H1 (cell line): ENCODE measurements around the gene PRR22. TPM values are rescaled to one million over a fixed set of nuclear protein-coding genes. Genes with fewer than 3 reads are reported as not detected.

ENCODE experiments used
- CTCF ChIA-PET: fragments of 300-600 bp; sonication (Branson Sonifier 250); formaldehyde crosslinking; loops from one replicate; lab custom pipeline; 2021; ENCODE audit not compliant: partially characterized antibody; lab: Charles Lee
- POLR2A ChIA-PET: fragments of 300-600 bp; sonication (Branson Sonifier 250); formaldehyde crosslinking; loops from one replicate; lab custom pipeline; 2021; ENCODE audit warnings: inconsistent platforms; ENCODE audit not compliant: partially characterized antibody; lab: Charles Lee
- DNase-seq, 2 experiments: peaks; one replicate each; pipeline versions ENCODE4 v3.0.0 to v3.0.0-alpha.2; 2010 to 2022; ENCODE audit warnings: low spot score in 2 of 2, low read depth in 1 of 2, mixed read lengths in 1 of 2
- FAIRE-seq: peaks from 2 replicates; lab custom pipeline; 2011; peaks lifted over from hg19 to GRCh38; lab: Jason Lieb, UNC
- H2AFZ ChIP-seq: 2 replicates; pipeline ENCODE4 v1.8.1; 2012; ENCODE audit warnings: low read length, inconsistent platforms
- H2AK5ac ChIP-seq: 2 replicates; pipeline ENCODE4 v1.6.1; 2013; ENCODE audit warnings: low read depth, low read length
- H2BK120ac ChIP-seq: replicated peaks from 2 replicates; pipeline ENCODE3; 2013; ENCODE audit warnings: low read depth, low read length, inconsistent platforms
- H2BK12ac ChIP-seq: 2 replicates; pipeline ENCODE4 v1.6.1; 2013; ENCODE audit warnings: low read depth, low read length
- H2BK15ac ChIP-seq: 2 replicates; pipeline ENCODE4 v1.6.1; 2013; ENCODE audit warnings: low read length
- H2BK20ac ChIP-seq: 2 replicates; pipeline ENCODE4 v1.6.1; 2013; ENCODE audit warnings: low read length
- H2BK5ac ChIP-seq: 2 replicates; pipeline ENCODE4 v1.6.1; 2013; ENCODE audit warnings: low read depth, low read length
- H3K14ac ChIP-seq: 2 replicates; pipeline ENCODE4 v1.6.1; 2013; ENCODE audit warnings: inconsistent platforms; ENCODE audit not compliant: insufficient read length
- H3K18ac ChIP-seq: 2 replicates; pipeline ENCODE4 v1.6.1; 2013; ENCODE audit warnings: low read length; ENCODE audit errors: extremely low read depth
- H3K23ac ChIP-seq: 2 replicates; pipeline ENCODE4 v1.6.1; 2013; ENCODE audit warnings: inconsistent platforms; ENCODE audit not compliant: insufficient read length
- H3K23me2 ChIP-seq: 2 replicates; pipeline ENCODE4 v1.6.1; 2013; ENCODE audit warnings: low read depth, low read length
- H3K27ac ChIP-seq: 2 replicates; pipeline ENCODE4 v1.6.1; 2011; ENCODE audit warnings: low read depth, low read length, inconsistent platforms
- H3K27me3 ChIP-seq, 4 experiments: replicated peaks in 1 of 4; 1 replicate in 1 of 4; 2 replicates in 3 of 4; pipeline versions ENCODE4 v1.6.1 to v1.8.1; 2011 to 2013; ENCODE audit warnings: low read length in 3 of 4, mild to moderate bottlenecking in 3 of 4, inconsistent platforms in 2 of 4, mixed read lengths in 2 of 4, moderate library complexity in 1 of 4; ENCODE audit not compliant: control insufficient read depth in 3 of 4, insufficient read depth in 3 of 4; ENCODE audit errors: extremely low read depth in 1 of 4
- H3K36me3 ChIP-seq, 4 experiments: 2 replicates each; pipeline versions ENCODE4 v1.6.1 to v1.8.1; 2011 to 2013; ENCODE audit warnings: mild to moderate bottlenecking in 4 of 4, low read length in 3 of 4, moderate library complexity in 2 of 4, control low read depth in 1 of 4, inconsistent platforms in 1 of 4; ENCODE audit not compliant: insufficient read depth in 4 of 4, control insufficient read depth in 2 of 4
- H3K4ac ChIP-seq: replicated peaks from 2 replicates; pipeline ENCODE3; 2013; ENCODE audit warnings: low read length, low read depth, mixed read lengths, inconsistent platforms; ENCODE audit not compliant: insufficient read length
- H3K4me1 ChIP-seq, 4 experiments: replicated peaks in 1 of 4; 1 replicate in 1 of 4; 2 replicates in 3 of 4; pipeline versions ENCODE4 v1.6.1 to v1.8.1; 2011 to 2013; ENCODE audit warnings: low read length in 3 of 4, inconsistent platforms in 2 of 4, mixed read lengths in 1 of 4; ENCODE audit not compliant: insufficient read depth in 4 of 4, control insufficient read depth in 3 of 4
- H3K4me2 ChIP-seq, 2 experiments: 2 replicates each; pipeline versions ENCODE4 v1.6.1 to v1.8.1; 2011 to 2013; ENCODE audit warnings: low read depth in 2 of 2, low read length in 2 of 2, control low read depth in 1 of 2, inconsistent platforms in 1 of 2, mild to moderate bottlenecking in 1 of 2; ENCODE audit not compliant: insufficient read depth in 1 of 2
- H3K4me3 ChIP-seq, 4 experiments: fragments of 200-600, 300-600 bp in 1 of 4; sonication (generic), shearing (Covaris generic), sonication (Bioruptor Twin) in 1 of 4; 2 replicates each; pipeline versions ENCODE4 v1.5.1 to v1.8.1; 2011 to 2016; ENCODE audit warnings: low read length in 4 of 4, low read depth in 3 of 4, control low read depth in 2 of 4, inconsistent platforms in 2 of 4, mild to moderate bottlenecking in 2 of 4, mixed read lengths in 1 of 4, moderate library complexity in 1 of 4; ENCODE audit not compliant: insufficient read depth in 2 of 4; ENCODE audit errors: extremely low read depth in 1 of 4
- H3K56ac ChIP-seq: replicated peaks from 2 replicates; pipeline ENCODE3; 2013; ENCODE audit warnings: low read depth, mild to moderate bottlenecking, mixed read lengths, low read length, inconsistent platforms; ENCODE audit not compliant: insufficient read length
- H3K79me1 ChIP-seq: 2 replicates; pipeline ENCODE4 v1.6.1; 2013; ENCODE audit warnings: low read depth, low read length, control low read depth
- H3K79me2 ChIP-seq, 2 experiments: 2 replicates each; pipeline versions ENCODE4 v1.6.1 to v1.8.1; 2012 to 2013; ENCODE audit warnings: low read length in 2 of 2, mild to moderate bottlenecking in 2 of 2, inconsistent platforms in 1 of 2; ENCODE audit not compliant: insufficient read depth in 2 of 2, control insufficient read depth in 1 of 2
- H3K9ac ChIP-seq, 4 experiments: replicated peaks in 1 of 4; 1 replicate in 1 of 4; 2 replicates in 3 of 4; pipeline versions ENCODE4 v1.6.1 to v1.8.1; 2011 to 2013; ENCODE audit warnings: low read depth in 3 of 4, low read length in 3 of 4, control low read depth in 2 of 4, mild to moderate bottlenecking in 2 of 4, moderate library complexity in 2 of 4, inconsistent platforms in 1 of 4; ENCODE audit errors: extremely low read depth in 1 of 4
- H3K9me3 ChIP-seq, 2 experiments: 2 replicates each; pipeline versions ENCODE4 v1.6.1 to v1.8.1; 2012 to 2013; ENCODE audit warnings: mild to moderate bottlenecking in 2 of 2, moderate library complexity in 2 of 2, control low read depth in 1 of 2, inconsistent platforms in 1 of 2, low read depth in 1 of 2, low read length in 1 of 2, mixed read lengths in 1 of 2; ENCODE audit not compliant: insufficient read depth in 2 of 2
- H4K20me1 ChIP-seq, 2 experiments: replicated peaks in 1 of 2; 2 replicates each; pipeline versions ENCODE3 to v1.8.1; 2011 to 2013; ENCODE audit warnings: inconsistent platforms in 2 of 2, low read length in 2 of 2, mild to moderate bottlenecking in 1 of 2; ENCODE audit not compliant: insufficient read depth in 2 of 2, control insufficient read depth in 1 of 2
- H4K5ac ChIP-seq: 2 replicates; pipeline ENCODE4 v1.6.1; 2013; ENCODE audit warnings: low read length, low read depth, mixed read lengths, inconsistent platforms; ENCODE audit not compliant: insufficient read length
- H4K8ac ChIP-seq: 2 replicates; pipeline ENCODE4 v1.8.0; 2013; ENCODE audit warnings: mild to moderate bottlenecking, moderate library complexity, low read length, inconsistent platforms; ENCODE audit not compliant: insufficient read depth; ENCODE audit errors: extremely low read depth
- H4K91ac ChIP-seq: replicated peaks from 2 replicates; pipeline ENCODE3; 2013; ENCODE audit warnings: low read length, mixed read lengths, inconsistent platforms; ENCODE audit not compliant: insufficient read length
- ASH2L ChIP-seq: fragments of 200-600, 300-600 bp; sonication (generic); IDR thresholded peaks from one replicate; pipeline ENCODE4 v1.7.1; 2017; ENCODE audit warnings: low read length
- BRCA1 ChIP-seq: IDR thresholded peaks from 2 replicates; pipeline ENCODE4 v1.6.1; 2012; ENCODE audit warnings: low read depth, low read length, improper control_type of control experiment
- CBX5 ChIP-seq: fragments of 300-800, 300-1000 bp; sonication (generic); IDR thresholded peaks from 2 replicates; pipeline ENCODE4 v1.7.1; 2016; ENCODE audit warnings: antibody characterized with exemption, low read length, low read depth
- EP300 ChIP-seq, 2 experiments: IDR thresholded peaks; 1 replicate in 1 of 2; 2 replicates in 1 of 2; pipeline ENCODE4 v1.6.1; 2011 to 2012; ENCODE audit warnings: low read depth in 2 of 2, low read length in 2 of 2, mild to moderate bottlenecking in 2 of 2, borderline replicate concordance in 1 of 2, inconsistent platforms in 1 of 2, moderate library complexity in 1 of 2
- EZH2 ChIP-seq: fragments of 200-600 bp; sonication (generic); IDR thresholded peaks from 2 replicates; pipeline ENCODE4 v1.7.1; 2012; ENCODE audit warnings: low read depth, mild to moderate bottlenecking, moderate library complexity, low read length, inconsistent platforms; ENCODE audit not compliant: severe bottlenecking
- GABPA ChIP-seq: IDR thresholded peaks from 2 replicates; pipeline ENCODE4 v1.6.1; 2011; ENCODE audit warnings: mild to moderate bottlenecking, low read length, moderate library complexity, borderline replicate concordance; ENCODE audit not compliant: insufficient read depth
- HDAC6 ChIP-seq: IDR thresholded peaks from one replicate; pipeline ENCODE4 v1.7.1; 2012; ENCODE audit warnings: low read depth, mild to moderate bottlenecking, inconsistent platforms, low read length, moderate library complexity
- KDM1A ChIP-seq: fragments of 200-600, 300-600 bp; sonication (generic); IDR thresholded peaks from 2 replicates; pipeline ENCODE4 v1.7.1; 2016; ENCODE audit warnings: mild to moderate bottlenecking, low read length, borderline replicate concordance
- RXRA ChIP-seq: IDR thresholded peaks from 2 replicates; pipeline ENCODE4 v1.6.1; 2011; ENCODE audit warnings: low read depth, mild to moderate bottlenecking, low read length, moderate library complexity; ENCODE audit not compliant: insufficient read depth
- SRF ChIP-seq: IDR thresholded peaks from 2 replicates; pipeline ENCODE4 v1.6.1; 2011; ENCODE audit warnings: mild to moderate bottlenecking, low read depth, low read length, moderate library complexity
- WGBS, 2 experiments: shearing (Covaris generic) in 1 of 2; methylation state at CpG; one replicate each; pipeline versions ENCODE4 v1.1.6 to v1.1.7; 2013 to 2015; ENCODE audit warnings: low lambda C conversion rate in 2 of 2, mixed read lengths in 2 of 2, inconsistent platforms in 1 of 2, low coverage in 1 of 2, missing lambda C conversion rate in 1 of 2; ENCODE audit not compliant: insufficient replicate concordance in 2 of 2, insufficient coverage in 1 of 2, insufficient read length in 1 of 2; ENCODE audit errors: extremely low coverage in 1 of 2, missing lambda C conversion rate in 1 of 2; 5-methylcytosine and 5-hydroxymethylcytosine counted together
- polyA plus RNA-seq, 7 experiments: library from polyadenylated mRNA; depleted of rRNA in 3 of 7; stranded (reverse) in 5 of 7; unstranded in 2 of 7; fragments of >200 nt in 5 of 7; fragments of 200-250 nt in 2 of 7; gene quantifications; 1 replicate in 5 of 7; 2 replicates in 1 of 7; 4 replicates in 1 of 7; pipeline versions ENCODE4 v1.2.1 to v1.2.3, GENCODE V29; 2011 to 2013; ENCODE audit warnings: missing spikeins in 2 of 7, mixed read lengths in 2 of 7
- total RNA-seq: library from RNA; stranded (reverse); fragmentation: NEBNext Ultra II Directional; extraction: Animal tissue kit (Norgen Biotek cat#: 25700); gene quantifications from 2 replicates; pipeline ENCODE4 v1.2.1, GENCODE V29; 2021

PRR22 gene
- total and polyA plus RNA-seq, 2 of the 8 experiments (the other 6 are each of a cell fraction or from before 2014, with no cell fraction given), result 1.9 to 2.1 TPM

DNA sequence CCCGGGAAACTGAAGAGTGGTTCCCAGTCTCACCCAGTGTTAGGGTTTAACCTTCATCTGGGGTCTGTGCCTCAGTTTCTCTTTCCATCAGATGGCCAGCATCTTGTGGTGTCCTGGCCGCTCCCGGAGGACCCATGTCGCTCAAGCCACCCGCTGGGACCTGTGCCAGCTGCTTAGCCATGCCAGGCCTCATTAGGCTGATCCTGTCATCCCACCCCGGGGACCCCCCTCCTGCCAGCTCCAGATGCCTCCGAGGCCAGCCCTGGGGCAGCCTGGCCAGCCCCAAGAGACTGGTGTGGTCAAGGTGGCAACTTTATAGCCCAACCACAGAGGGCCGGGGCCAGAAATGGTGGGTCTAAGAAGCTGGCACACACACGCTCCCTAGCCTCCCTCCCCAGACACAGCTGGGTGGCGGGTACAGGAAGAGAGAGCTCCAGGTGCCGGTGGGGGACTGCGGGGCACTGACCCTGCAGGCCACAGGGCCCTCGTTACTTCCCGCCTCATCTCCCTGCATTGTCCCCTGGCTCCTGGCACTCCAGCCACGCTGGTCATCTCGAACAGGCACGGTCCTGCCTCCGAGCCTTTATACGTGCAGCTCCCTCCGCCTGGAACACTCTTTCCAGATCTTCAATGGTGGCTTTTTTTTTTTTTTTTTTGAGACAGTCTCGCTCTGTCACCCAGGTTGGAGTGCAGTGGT lies 23.7 kb upstream of the PRR22 start:
- no peak for TF ChIP-seq ASH2L
- TF ChIP-seq KDM1A, result no peak
- no peak for TF ChIP-seq RXRA
- no peak for TF ChIP-seq EZH2
- TF ChIP-seq HDAC6, result no peak
- no peak for TF ChIP-seq EP300 (IDR thresholded peaks at IDR 0.05; ENCODE audit: borderline replicate concordance in 1 of 2, low read depth in 2 of 2, low read length in 2 of 2)
- TF ChIP-seq CBX5, result no peak
- no peak for TF ChIP-seq BRCA1
- no peak for TF ChIP-seq GABPA
- TF ChIP-seq SRF, result no peak
- H2AFZ ChIP-seq, result no peak overlapping the region
- 96% methylated on average over 15 of the region's 21 CpGs; no CpG with 5 or more reads in 1 of the 2 experiments for WGBS, 2 experiments
- H3K23me2 ChIP-seq, result peaks cover 4% of the 10 kb centered on the region; the same call in 1 of the 2 replicates
- H2BK5ac ChIP-seq, result no peak overlapping the region
- H3K9ac ChIP-seq, result no peak overlapping the region
- no peak for FAIRE-seq
- peaks cover 0 to 6% of the 10 kb centered on the region in 2 experiments for H4K20me1 ChIP-seq
- peaks cover 4% of the 10 kb centered on the region; the same call in 1 of the 2 replicates for H3K79me1 ChIP-seq
- no peak overlapping the region for H2BK15ac ChIP-seq
- no peaks in the 10 kb centered on the region; a peak in 1 of 4 replicates for H3K79me2 ChIP-seq
- H2BK120ac ChIP-seq, result no peak overlapping the region
- H3K27ac ChIP-seq, result no peak overlapping the region
- ChIA-PET POLR2A (interaction anchor here (1.0 to 2.5 kb wide), 4 partner anchors 15 to 214 kb away, joined by 3 to 6 read pairs (median 4); no protein-coding TSS in a partner anchor), CTCF (interaction anchor here (0.5 to 4.5 kb wide), 13 partner anchors 15 to 1572 kb away, joined by 3 to 32 read pairs (median 3); no protein-coding TSS in a partner anchor)
- DNase-seq, result no peak
- H3K9me3 ChIP-seq, result no peaks in the 10 kb centered on the region
- H4K8ac ChIP-seq, result no peak overlapping the region
- H3K14ac ChIP-seq, result no peak overlapping the region
- H3K56ac ChIP-seq, result no peak overlapping the region
- no peak overlapping the region for H3K18ac ChIP-seq
- H2BK12ac ChIP-seq, result no peak overlapping the region
- no peak overlapping the region for H2AK5ac ChIP-seq
- H3K27me3 ChIP-seq, result peaks cover under 1 to 7% (median 3%) of the 10 kb centered on the region in 4 experiments; a peak in 5 of 7 replicates
- peaks cover 0 to 9% (median 7%) of the 10 kb centered on the region in 4 experiments; a peak in 5 of 7 replicates for H3K4me1 ChIP-seq
- no peak overlapping the region for H3K23ac ChIP-seq
- H3K4me2 ChIP-seq, result no peak overlapping the region
- no peak overlapping the region for H2BK20ac ChIP-seq
- H4K5ac ChIP-seq, result no peak overlapping the region
- no peaks in the 10 kb centered on the region for H3K36me3 ChIP-seq
- no peak overlapping the region for H3K4me3 ChIP-seq
- no peak overlapping the region for H3K4ac ChIP-seq
- H4K91ac ChIP-seq, result no peak overlapping the region
